HUES6 (cell line): ENCODE data around the gene SLC25A21.

Experiments
- H3K27ac ChIP-seq: 2 replicates; pipeline ENCODE4 v1.7.0; 2013; ENCODE audit warnings: low read depth, mild to moderate bottlenecking, low read length, inconsistent platforms
- H3K27me3 ChIP-seq: 2 replicates; pipeline ENCODE4 v1.6.1; 2013; ENCODE audit warnings: low read length; ENCODE audit not compliant: control insufficient read depth, insufficient read depth
- H3K36me3 ChIP-seq: 2 replicates; pipeline ENCODE4 v1.6.1; 2013; ENCODE audit warnings: low read length; ENCODE audit not compliant: control insufficient read depth, insufficient read depth
- H3K4me1 ChIP-seq: 2 replicates; pipeline ENCODE4 v1.6.1; 2013; ENCODE audit warnings: low read length; ENCODE audit not compliant: control insufficient read depth, insufficient read depth
- H3K4me3 ChIP-seq: 2 replicates; pipeline ENCODE4 v1.5.1; 2013; ENCODE audit warnings: low read depth, low read length
- H3K9ac ChIP-seq: one replicate; pipeline ENCODE4 v1.6.1; 2013; ENCODE audit warnings: mild to moderate bottlenecking, low read length
- H3K9me3 ChIP-seq: 2 replicates; pipeline ENCODE4 v1.6.1; 2013; ENCODE audit warnings: low read depth, low read length; ENCODE audit not compliant: control insufficient read depth, insufficient read depth

Gene SLC25A21

GRCh38 chr14:36674659-36675058, 497.7 kb downstream of the SLC25A21 start:
- peaks cover 31% of the 10 kb centered on the region for H3K27me3 ChIP-seq
- H3K9ac ChIP-seq, result no peak overlapping the region
- H3K9me3 ChIP-seq, result no peaks in the 10 kb centered on the region
- no peak overlapping the region for H3K27ac ChIP-seq
- no peak overlapping the region for H3K4me3 ChIP-seq
- H3K4me1 ChIP-seq, result peaks cover 14% of the 10 kb centered on the region
- no peaks in the 10 kb centered on the region for H3K36me3 ChIP-seq

GRCh38 chr14:36672095-36672494, 500.3 kb downstream of the SLC25A21 start:
- H3K9me3 ChIP-seq, result no peaks in the 10 kb centered on the region
- peaks cover 14% of the 10 kb centered on the region for H3K4me1 ChIP-seq
- H3K27ac ChIP-seq, result no peak overlapping the region
- no peak overlapping the region for H3K4me3 ChIP-seq
- H3K27me3 ChIP-seq, result peaks cover 55% of the 10 kb centered on the region
- no peaks in the 10 kb centered on the region for H3K36me3 ChIP-seq
- H3K9ac ChIP-seq, result no peak overlapping the region

- H3K36me3 ChIP-seq, result no peaks in the 10 kb centered on the region
- peaks cover 10% of the 10 kb centered on the region for H3K4me1 ChIP-seq
- H3K4me3 ChIP-seq, result no peak overlapping the region
- H3K27me3 ChIP-seq, result peaks cover 62% of the 10 kb centered on the region
- no peak overlapping the region for H3K9ac ChIP-seq
- H3K27ac ChIP-seq, result no peak overlapping the region
- H3K9me3 ChIP-seq, result no peaks in the 10 kb centered on the region
Observed at GRCh38 chr14:36671149-36671548, 501.3 kb downstream of the SLC25A21 start.

- Histone ChIP-seq H3K27ac (no peak overlapping the region), H3K36me3 (no peaks in the 10 kb centered on the region), H3K9me3 (no peaks in the 10 kb centered on the region), H3K4me1 (peaks cover 24% of the 10 kb centered on the region), H3K4me3 (no peak overlapping the region), H3K27me3 (peaks cover 96% of the 10 kb centered on the region), H3K9ac (no peak overlapping the region)
Observed at GRCh38 chr14:36667679-36668078, 504.7 kb downstream of the SLC25A21 start.

- peak overlapping the region; percentile 25 for H3K9ac ChIP-seq
- H3K27ac ChIP-seq, result no peak overlapping the region
- peaks cover 30% of the 10 kb centered on the region for H3K4me1 ChIP-seq
- H3K27me3 ChIP-seq, result peaks cover 99% of the 10 kb centered on the region
- no peaks in the 10 kb centered on the region for H3K9me3 ChIP-seq
- no peaks in the 10 kb centered on the region for H3K36me3 ChIP-seq
- peak overlapping the region; percentile 62 for H3K4me3 ChIP-seq
Observed at GRCh38 chr14:36666416-36667206, 505.8 kb downstream of the SLC25A21 start.

GRCh38 chr14:36665887-36666415, 506.5 kb downstream of the SLC25A21 start:
- Histone ChIP-seq H3K27me3 (peaks cover 99% of the 10 kb centered on the region), H3K4me3 (peak overlapping the region; percentile 62), H3K9me3 (no peaks in the 10 kb centered on the region), H3K4me1 (peaks cover 35% of the 10 kb centered on the region), H3K9ac (no peak overlapping the region), H3K27ac (no peak overlapping the region), H3K36me3 (no peaks in the 10 kb centered on the region)

GRCh38 chr14:36664322-36665193, 507.8 kb downstream of the SLC25A21 start:
- Histone ChIP-seq H3K36me3 (no peaks in the 10 kb centered on the region), H3K9me3 (no peaks in the 10 kb centered on the region), H3K27ac (no peak overlapping the region), H3K4me3 (peak overlapping the region; percentile 68; the same call in 1 of the 2 replicates), H3K4me1 (peaks cover 38% of the 10 kb centered on the region), H3K27me3 (peaks cover 99% of the 10 kb centered on the region), H3K9ac (no peak overlapping the region)

- H3K4me3 ChIP-seq, result peak overlapping the region; percentile 68
- H3K9me3 ChIP-seq, result no peaks in the 10 kb centered on the region
- peaks cover 99% of the 10 kb centered on the region for H3K27me3 ChIP-seq
- no peak overlapping the region for H3K27ac ChIP-seq
- no peaks in the 10 kb centered on the region for H3K36me3 ChIP-seq
- no peak overlapping the region for H3K9ac ChIP-seq
- peaks cover 43% of the 10 kb centered on the region for H3K4me1 ChIP-seq
Observed at GRCh38 chr14:36663404-36664321, 508.7 kb downstream of the SLC25A21 start.

- H3K27ac ChIP-seq, result no peak overlapping the region
- peaks cover 100% of the 10 kb centered on the region for H3K27me3 ChIP-seq
- peak overlapping the region; percentile 68 for H3K4me3 ChIP-seq
- H3K36me3 ChIP-seq, result no peaks in the 10 kb centered on the region
- no peak overlapping the region for H3K9ac ChIP-seq
- peaks cover 44% of the 10 kb centered on the region for H3K4me1 ChIP-seq
- H3K9me3 ChIP-seq, result no peaks in the 10 kb centered on the region
Observed at GRCh38 chr14:36662543-36663403, 509.6 kb downstream of the SLC25A21 start.

- H3K4me1 ChIP-seq, result peaks cover 44% of the 10 kb centered on the region
- H3K36me3 ChIP-seq, result no peaks in the 10 kb centered on the region
- H3K27me3 ChIP-seq, result peaks cover 100% of the 10 kb centered on the region
- H3K4me3 ChIP-seq, result peak overlapping the region; percentile 68
- H3K9me3 ChIP-seq, result no peaks in the 10 kb centered on the region
- H3K9ac ChIP-seq, result no peak overlapping the region
- no peak overlapping the region for H3K27ac ChIP-seq
Observed at GRCh38 chr14:36662258-36662542, 510.2 kb downstream of the SLC25A21 start.
